Fibroblast of mammary gland (primary cell): ENCODE results near the gene CTNND1.
"Not testable (repeated sequence)": the region's sequence is repeated elsewhere in the genome, so short reads cannot be mapped to it uniquely, and the experiment has no call there.

ENCODE experiments used
- DNase-seq: peaks from one replicate; pipeline ENCODE4 v3.0.0-alpha.2; 2010; ENCODE audit warnings: low read depth
- H3K4me3 ChIP-seq: 2 replicates; pipeline ENCODE4 v1.5.1; 2011; ENCODE audit warnings: low read depth, mild to moderate bottlenecking, low read length, moderate library complexity; ENCODE audit not compliant: control insufficient read depth
- TF ChIP-seq, protein P1 (sequence below): conservative IDR thresholded peaks from 2 replicates; pipeline ENCODE4 v1.5.1; 2011; ENCODE audit warnings: low read depth, low read length, inconsistent platforms; ENCODE audit not compliant: control insufficient read depth, insufficient read depth

CTNND1 gene

DNA sequence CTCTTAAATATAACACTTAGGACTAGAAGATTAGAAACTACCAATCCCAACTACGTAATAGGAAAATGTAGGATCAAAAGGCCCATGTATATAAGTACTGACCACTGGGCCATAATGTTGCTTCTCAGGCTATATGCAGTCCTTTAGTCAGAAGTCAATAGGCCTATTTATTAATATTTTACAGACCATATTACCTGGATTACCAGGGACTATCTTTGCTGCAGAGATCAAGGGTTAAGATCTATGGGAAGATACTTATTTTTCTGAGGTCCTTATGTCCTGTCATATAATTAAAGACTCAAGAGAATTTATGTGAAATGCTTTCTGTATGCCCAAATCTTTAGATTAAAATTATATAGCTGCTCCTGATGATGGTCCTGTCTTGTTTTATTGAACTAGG lies 57.2 kb downstream of the CTNND1 start:
- no peak overlapping the region for H3K4me3 ChIP-seq
- no peak for DNase-seq
- TF ChIP-seq, protein P1, sequence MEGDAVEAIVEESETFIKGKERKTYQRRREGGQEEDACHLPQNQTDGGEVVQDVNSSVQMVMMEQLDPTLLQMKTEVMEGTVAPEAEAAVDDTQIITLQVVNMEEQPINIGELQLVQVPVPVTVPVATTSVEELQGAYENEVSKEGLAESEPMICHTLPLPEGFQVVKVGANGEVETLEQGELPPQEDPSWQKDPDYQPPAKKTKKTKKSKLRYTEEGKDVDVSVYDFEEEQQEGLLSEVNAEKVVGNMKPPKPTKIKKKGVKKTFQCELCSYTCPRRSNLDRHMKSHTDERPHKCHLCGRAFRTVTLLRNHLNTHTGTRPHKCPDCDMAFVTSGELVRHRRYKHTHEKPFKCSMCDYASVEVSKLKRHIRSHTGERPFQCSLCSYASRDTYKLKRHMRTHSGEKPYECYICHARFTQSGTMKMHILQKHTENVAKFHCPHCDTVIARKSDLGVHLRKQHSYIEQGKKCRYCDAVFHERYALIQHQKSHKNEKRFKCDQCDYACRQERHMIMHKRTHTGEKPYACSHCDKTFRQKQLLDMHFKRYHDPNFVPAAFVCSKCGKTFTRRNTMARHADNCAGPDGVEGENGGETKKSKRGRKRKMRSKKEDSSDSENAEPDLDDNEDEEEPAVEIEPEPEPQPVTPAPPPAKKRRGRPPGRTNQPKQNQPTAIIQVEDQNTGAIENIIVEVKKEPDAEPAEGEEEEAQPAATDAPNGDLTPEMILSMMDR = no peak

DNA sequence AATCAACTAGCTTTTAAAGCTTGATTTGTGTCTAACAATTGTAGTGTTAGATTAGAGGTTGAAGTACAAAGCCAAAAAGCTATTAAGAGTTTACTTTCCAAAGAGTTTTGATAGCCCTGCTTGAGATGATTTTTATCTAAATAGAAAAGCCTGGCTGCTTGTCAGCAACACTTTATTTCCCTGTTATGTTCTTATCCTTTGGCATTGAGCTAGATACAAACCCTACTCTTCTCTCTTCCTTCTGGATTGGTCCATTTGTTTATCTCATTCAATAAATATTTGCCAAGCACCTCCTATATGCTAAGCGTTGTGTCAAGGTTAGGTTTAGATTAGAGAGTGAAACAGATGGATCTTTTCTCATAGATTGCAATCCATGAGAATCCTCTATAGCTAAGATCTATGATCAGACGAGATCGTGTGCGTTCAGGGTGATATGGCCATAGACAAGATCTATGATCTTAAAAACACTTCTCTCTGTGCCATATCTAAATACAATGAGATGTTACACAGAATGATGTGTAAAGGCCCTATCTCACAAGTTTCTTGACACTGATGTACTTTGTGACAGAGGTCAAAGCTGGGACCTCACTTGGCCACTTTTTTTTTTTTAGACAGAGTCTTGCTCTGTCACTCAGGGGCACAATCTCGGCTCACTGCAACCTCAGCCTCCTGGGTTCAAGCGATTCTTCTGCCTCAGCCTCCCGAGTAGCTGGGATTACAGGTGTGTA lies 57.8 kb downstream of the CTNND1 start:
- H3K4me3 ChIP-seq = no peak overlapping the region
- DNase-seq = no peak
- TF ChIP-seq, protein P1 = no peak

DNA sequence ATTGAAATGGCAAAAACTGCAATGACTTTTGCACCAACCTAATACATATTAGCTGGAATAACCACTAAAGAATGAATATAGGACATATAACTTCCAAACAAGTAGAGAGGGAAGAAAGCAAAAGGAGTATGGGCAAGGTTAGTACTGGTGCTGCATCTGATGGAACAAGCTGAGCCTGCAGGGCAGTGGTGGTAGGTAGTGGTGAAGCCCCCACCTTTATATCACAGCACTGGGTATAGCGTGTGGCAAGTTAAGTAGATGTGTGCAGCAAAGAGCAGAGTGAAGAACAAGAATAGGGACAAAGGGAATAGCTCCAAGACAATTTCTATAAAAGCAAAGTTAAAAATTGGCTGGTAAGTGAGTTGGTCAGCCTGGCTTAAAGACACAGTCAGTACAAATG lies 62.3 kb downstream of the CTNND1 start:
- TF ChIP-seq, protein P1 = no peak
- DNase-seq = no peak
- no peak overlapping the region for H3K4me3 ChIP-seq

DNA sequence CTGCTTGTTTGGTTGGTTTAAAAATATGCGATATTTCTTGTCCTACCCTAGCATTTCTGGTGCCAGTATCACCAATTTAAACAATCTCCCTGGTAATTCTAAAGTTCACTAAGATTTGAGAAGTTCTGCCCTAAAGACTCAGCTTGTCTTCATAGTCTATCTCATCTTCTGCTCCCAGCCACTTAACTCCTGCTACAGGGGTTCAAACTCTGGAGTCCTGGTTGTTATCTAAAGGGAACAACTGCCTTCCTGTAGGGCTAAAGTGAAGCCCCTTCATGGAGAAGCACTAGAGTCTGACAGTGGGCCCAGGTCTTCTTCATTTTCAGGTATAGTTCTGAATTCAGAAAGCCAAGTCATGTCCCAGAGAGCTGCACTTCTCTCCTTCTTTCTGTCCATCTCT lies 73.2 kb downstream of the CTNND1 start:
- TF ChIP-seq, protein P1 = no peak

DNA sequence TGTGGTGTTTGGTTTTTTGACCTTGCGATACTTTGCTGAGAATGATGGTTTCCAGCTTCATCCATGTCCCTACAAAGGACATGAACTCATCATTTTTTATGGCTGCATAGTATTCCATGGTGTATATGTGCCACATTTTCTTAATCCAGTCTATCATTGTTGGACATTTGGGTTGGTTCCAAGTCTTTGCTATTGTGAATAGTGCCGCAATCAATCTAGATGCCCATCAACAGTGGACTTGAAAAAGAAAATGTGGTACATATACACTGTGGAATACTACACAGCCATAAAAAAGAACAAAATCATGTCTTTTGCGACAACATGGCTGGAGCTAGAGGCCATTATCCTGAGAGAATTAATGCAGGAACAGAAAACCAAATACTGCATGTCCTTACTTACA lies 77.0 kb downstream of the CTNND1 start:
- H3K4me3 ChIP-seq, DNase-seq: not testable (repeated sequence)

More for the DNA sequence above, 73.2 kb downstream of the CTNND1 start:
- no peak overlapping the region for H3K4me3 ChIP-seq
- no peak for DNase-seq

DNA sequence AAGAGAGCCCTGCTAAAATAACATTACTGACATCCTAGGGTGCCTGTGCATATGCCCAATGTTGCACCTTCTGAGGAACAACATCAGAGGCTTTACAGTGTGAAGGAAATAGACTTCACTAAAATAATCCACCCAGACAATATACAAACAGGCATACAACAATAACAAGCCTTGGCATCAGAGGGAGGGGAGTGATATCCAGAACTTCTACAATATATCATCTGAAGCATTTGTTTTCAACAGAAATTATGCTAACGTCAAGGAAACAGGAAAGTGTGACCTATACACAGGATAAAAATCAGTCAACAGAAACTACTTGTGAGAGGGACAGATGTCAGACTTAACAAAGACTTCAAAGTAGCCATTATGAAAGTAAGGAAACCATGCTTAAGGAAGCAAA lies 81.3 kb downstream of the CTNND1 start:
- DNase-seq = no peak
- TF ChIP-seq, protein P1 = no peak
- no peak overlapping the region for H3K4me3 ChIP-seq

DNA sequence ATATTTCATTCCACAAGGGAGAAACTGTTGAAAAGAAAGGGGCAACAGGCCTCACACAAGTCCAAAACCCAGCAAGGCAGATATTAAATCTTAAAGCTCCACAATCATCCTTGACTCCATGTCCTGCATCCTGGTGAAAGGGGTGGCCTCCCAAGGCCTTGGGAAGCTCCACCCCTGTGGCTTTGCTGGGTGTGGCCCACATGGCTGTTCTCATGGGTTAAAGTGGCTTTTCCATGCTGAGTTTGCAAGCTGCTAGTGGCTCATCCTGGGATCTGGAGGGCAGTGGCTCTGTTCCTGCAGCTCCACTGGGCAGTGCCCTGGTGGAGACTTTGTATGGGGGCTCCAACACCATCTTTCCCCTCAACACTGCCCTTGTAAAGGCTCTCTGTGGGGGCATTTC lies 106.4 kb downstream of the CTNND1 start:
- TF ChIP-seq, protein P1 = no peak
- DNase-seq = no peak
- H3K4me3 ChIP-seq = no peak overlapping the region
